SK-N-SH (cell line): Measurements from ENCODE around the gene MAP3K9. TPM values are rescaled to one million over a fixed set of nuclear protein-coding genes. Genes with fewer than 3 reads are reported as not detected.

Source experiments
- CTCF ChIA-PET: fragments of 300-600, 350-600 bp; formaldehyde crosslinking; extraction: SDS; loops from one replicate; lab custom pipeline; 2021; lab: Yijun Ruan, JAX
- POLR2A ChIA-PET: fragments of 350-600 bp; sonication (Branson Sonifier 250); formaldehyde crosslinking; extraction: SDS; loops from one replicate; lab custom pipeline; 2020; ENCODE audit warnings: antibody characterized with exemption, inconsistent platforms; lab: Yijun Ruan, JAX
- DNase-seq: peaks from one replicate; pipeline ENCODE4 v3.0.0; 2012
- H2AFZ ChIP-seq: fragments of 200-600 bp; sonication (generic); 2 replicates; pipeline ENCODE4 v1.8.1; 2016; ENCODE audit warnings: antibody characterized with exemption, mild to moderate bottlenecking, low read depth
- H3F3A ChIP-seq: fragments of 200-600 bp; sonication (generic); replicated peaks from 2 replicates; pipeline ENCODE3; 2016; ENCODE audit warnings: antibody characterized with exemption, mild to moderate bottlenecking; ENCODE audit not compliant: insufficient read depth
- H3K27ac ChIP-seq, 2 experiments: fragments of 200-500 bp in 1 of 2; fragments of 200-600 bp in 1 of 2; sonication (Bioruptor generic) in 1 of 2; sonication (generic), shearing (Covaris generic) in 1 of 2; 2 replicates each; pipeline versions ENCODE4 v1.5.1 to v1.6.1; 2014 to 2016; ENCODE audit warnings: low read depth in 2 of 2, inconsistent platforms in 1 of 2, low read length in 1 of 2, mild to moderate bottlenecking in 1 of 2, mixed read lengths in 1 of 2
- H3K27me3 ChIP-seq: fragments of 200-600 bp; sonication (generic), shearing (Covaris generic); 2 replicates; pipeline ENCODE4 v1.6.1; 2016; ENCODE audit warnings: mixed run types; ENCODE audit not compliant: insufficient read depth
- H3K36me3 ChIP-seq, 2 experiments: fragments of 200-500 bp in 1 of 2; fragments of 200-600 bp in 1 of 2; sonication (Bioruptor generic) in 1 of 2; sonication (generic) in 1 of 2; replicated peaks in 1 of 2; 2 replicates each; pipeline versions ENCODE3 to v1.5.1; 2014 to 2016; ENCODE audit warnings: low read length in 1 of 2, mild to moderate bottlenecking in 1 of 2; ENCODE audit not compliant: insufficient read depth in 2 of 2, control insufficient read depth in 1 of 2
- H3K4me1 ChIP-seq, 2 experiments: fragments of 200-500 bp in 1 of 2; fragments of 200-600 bp in 1 of 2; sonication (Bioruptor generic) in 1 of 2; sonication (generic), shearing (Covaris generic) in 1 of 2; 2 replicates each; pipeline versions ENCODE4 v1.5.1 to v1.6.1; 2014 to 2016; ENCODE audit warnings: low read depth in 1 of 2, low read length in 1 of 2, mixed run types in 1 of 2; ENCODE audit not compliant: insufficient read depth in 2 of 2, control insufficient read depth in 1 of 2
- H3K4me2 ChIP-seq: fragments of 200-600 bp; sonication (generic), shearing (Covaris generic); 2 replicates; pipeline ENCODE4 v1.6.1; 2017; ENCODE audit warnings: mixed run types
- H3K4me3 ChIP-seq, 2 experiments: fragments of 200-500 bp in 1 of 2; fragments of 200-600 bp in 1 of 2; sonication (Bioruptor generic) in 1 of 2; sonication (generic), shearing (Covaris generic) in 1 of 2; 2 replicates each; pipeline versions ENCODE4 v1.5.1 to v1.8.1; 2014 to 2016; ENCODE audit warnings: low read depth in 2 of 2, inconsistent platforms in 1 of 2, low read length in 1 of 2, mild to moderate bottlenecking in 1 of 2, mixed read lengths in 1 of 2, moderate library complexity in 1 of 2
- H3K79me2 ChIP-seq: fragments of 200-600 bp; sonication (generic); 2 replicates; pipeline ENCODE4 v1.8.1; 2017; ENCODE audit warnings: mild to moderate bottlenecking; ENCODE audit not compliant: insufficient read depth
- H3K9ac ChIP-seq: fragments of 200-600 bp; sonication (generic); 2 replicates; pipeline ENCODE4 v1.6.1; 2017; ENCODE audit warnings: mixed run types
- H3K9me2 ChIP-seq: fragments of 200-600 bp; sonication (generic); 2 replicates; pipeline ENCODE4 v1.6.1; 2017; ENCODE audit warnings: mixed run types
- H3K9me3 ChIP-seq: fragments of 200-600 bp; sonication (generic); 2 replicates; pipeline ENCODE4 v1.6.1; 2017; ENCODE audit warnings: mixed run types, mild to moderate bottlenecking, moderate library complexity
- H4K20me1 ChIP-seq: fragments of 200-600 bp; sonication (generic); 2 replicates; pipeline ENCODE4 v1.6.1; 2017; ENCODE audit warnings: mild to moderate bottlenecking, mixed run types; ENCODE audit not compliant: insufficient read depth
- EZH2phosphoT487 ChIP-seq: fragments of 200-600 bp; sonication (generic); IDR thresholded peaks from 2 replicates; pipeline ENCODE4 v1.6.1; 2017; ENCODE audit warnings: low read depth, mixed run types, mild to moderate bottlenecking, antibody characterized with exemption, moderate library complexity, borderline replicate concordance
- MXI1 ChIP-seq: IDR thresholded peaks from 2 replicates; pipeline ENCODE4 v1.6.1; 2012; ENCODE audit warnings: mild to moderate bottlenecking, low read depth, low read length, improper control_type of control experiment
- REST ChIP-seq: IDR thresholded peaks from 2 replicates; pipeline ENCODE4 v1.6.1; 2012; ENCODE audit warnings: mild to moderate bottlenecking, low read depth, low read length, moderate library complexity
- SIN3A ChIP-seq: IDR thresholded peaks from 2 replicates; pipeline ENCODE4 v1.6.1; 2012; ENCODE audit warnings: low read depth, mild to moderate bottlenecking, low read length, moderate library complexity, borderline replicate concordance
- WGBS: methylation state at CpG from one replicate; pipeline ENCODE4 v1.1.6; 2017; ENCODE audit warnings: low lambda C conversion rate; 5-methylcytosine and 5-hydroxymethylcytosine counted together
- polyA plus RNA-seq, 3 experiments: library from polyadenylated mRNA; depleted of rRNA; stranded (reverse); fragments of >200 nt; gene quantifications; 2 replicates each; pipeline ENCODE4 v1.2.3, GENCODE V29; 2012
- TF ChIP-seq, protein P1 (sequence below): IDR thresholded peaks from 2 replicates; pipeline ENCODE4 v1.4.0; 2012; ENCODE audit warnings: low read depth

Gene MAP3K9
- polyA plus RNA-seq, 1 of the 3 experiments (the other 2 are of a cell fraction): 2.0 TPM

- H3K27ac ChIP-seq: peak overlapping the region in 1 of 2 experiments; percentile 24; a peak in 1 of 4 replicates
- no peak overlapping the region for H3K9ac ChIP-seq
- no peaks in the 10 kb centered on the region for H3K9me3 ChIP-seq
- no peak for TF ChIP-seq SIN3A
- TF ChIP-seq, protein P1, sequence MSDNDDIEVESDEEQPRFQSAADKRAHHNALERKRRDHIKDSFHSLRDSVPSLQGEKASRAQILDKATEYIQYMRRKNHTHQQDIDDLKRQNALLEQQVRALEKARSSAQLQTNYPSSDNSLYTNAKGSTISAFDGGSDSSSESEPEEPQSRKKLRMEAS: peak; percentile 24; the same call in 1 of the 2 replicates
- peak; percentile 32; the same call in 1 of the 2 replicates for TF ChIP-seq MXI1
- ChIA-PET POLR2A (interaction anchor here (0.5 kb wide), 1 partner anchor 18 kb away, joined by 3 read pairs; no protein-coding TSS in a partner anchor), CTCF (interaction anchor here (1.0 to 3.3 kb wide), 3 partner anchors 10 to 187 kb away, joined by 3 to 30 read pairs (median 3); no protein-coding TSS in a partner anchor)
- H3K4me1 ChIP-seq: peaks cover 0 to 16% of the 10 kb centered on the region in 2 experiments; a peak in 1 of 4 replicates
- H2AFZ ChIP-seq: peak overlapping the region; percentile 66
- peaks cover 12% of the 10 kb centered on the region; the same call in 1 of the 2 replicates for H3K79me2 ChIP-seq
- DNase-seq: peak; percentile 54
- H3F3A ChIP-seq: peaks cover 3% of the 10 kb centered on the region
- H3K9me2 ChIP-seq: no peaks in the 10 kb centered on the region
- no peaks in the 10 kb centered on the region for H4K20me1 ChIP-seq
- H3K36me3 ChIP-seq: no peaks in the 10 kb centered on the region
- H3K27me3 ChIP-seq: no peaks in the 10 kb centered on the region
- H3K4me2 ChIP-seq: peak overlapping the region; percentile 82
- 19% methylated on average over 6 of the region's 6 CpGs for WGBS
- peak overlapping the region; percentile 66 to 77 for H3K4me3 ChIP-seq
Measured at GRCh38 chr14:70807898-70808415, 1.4 kb downstream of the MAP3K9 start.

DNA sequence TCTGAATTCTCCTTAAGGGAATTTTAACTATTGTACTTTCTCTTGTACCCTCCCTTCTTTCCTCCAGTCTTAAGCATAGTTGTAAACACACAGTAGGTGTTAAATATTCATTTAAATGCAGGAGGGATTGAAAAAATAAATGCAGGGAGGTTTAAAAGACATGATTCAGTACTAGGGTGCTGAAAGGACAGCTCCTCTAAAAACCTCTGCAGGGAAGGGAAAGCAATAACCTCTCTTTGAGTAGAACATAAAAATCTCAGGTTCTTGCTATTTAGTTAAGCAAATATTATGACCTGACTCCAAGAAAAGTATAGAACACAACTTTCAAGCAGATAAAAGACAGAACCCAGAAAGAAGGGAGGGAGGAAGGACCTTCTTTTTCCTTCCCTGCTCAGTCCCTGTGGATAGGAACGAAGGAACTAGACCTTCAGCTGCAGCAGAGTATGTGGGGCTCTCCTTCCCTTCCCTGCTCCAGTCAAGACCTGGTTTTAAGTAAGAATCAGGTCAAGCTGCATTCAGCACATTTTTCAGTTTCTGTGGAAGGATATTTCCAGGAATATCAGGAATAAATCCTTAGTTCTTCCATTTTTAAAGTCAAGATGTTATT lies 4.7 kb downstream of the MAP3K9 start:
- no peak overlapping the region for H3K4me2 ChIP-seq
- no peak overlapping the region for H2AFZ ChIP-seq
- H3K4me3 ChIP-seq: no peak overlapping the region
- DNase-seq: no peak
- no peaks in the 10 kb centered on the region for H3K9me3 ChIP-seq
- peaks cover 3% of the 10 kb centered on the region for H3F3A ChIP-seq
- no peak overlapping the region for H3K9ac ChIP-seq
- H3K9me2 ChIP-seq: no peaks in the 10 kb centered on the region
- H3K27ac ChIP-seq: no peak overlapping the region
- 100% methylated on average over 1 of the region's 1 CpG for WGBS
- H3K27me3 ChIP-seq: no peaks in the 10 kb centered on the region
- TF ChIP-seq EZH2phosphoT487 (no peak), REST (peak; percentile 85)
- POLR2A ChIA-PET: no interaction called here
- peaks cover 12% of the 10 kb centered on the region; the same call in 1 of the 2 replicates for H3K79me2 ChIP-seq
- H4K20me1 ChIP-seq: no peaks in the 10 kb centered on the region
- peaks cover 0 to 7% of the 10 kb centered on the region in 2 experiments for H3K36me3 ChIP-seq
- CTCF ChIA-PET: interaction anchor here (0.9 to 1.2 kb wide), 3 partner anchors 12 to 91 kb away, joined by 3 to 4 read pairs (median 4); no protein-coding TSS in a partner anchor
- H3K4me1 ChIP-seq: peaks cover 0 to 6% of the 10 kb centered on the region in 2 experiments; a peak in 1 of 4 replicates
